ENCODE data around the gene RNF213. TPM values are rescaled to one million over a fixed set of nuclear protein-coding genes. Genes with fewer than 3 reads are reported as not detected.

Gene RNF213
- total RNA-seq, 4 donors from 2014 or later, result 113 to 174 (median 159) TPM

DNA sequence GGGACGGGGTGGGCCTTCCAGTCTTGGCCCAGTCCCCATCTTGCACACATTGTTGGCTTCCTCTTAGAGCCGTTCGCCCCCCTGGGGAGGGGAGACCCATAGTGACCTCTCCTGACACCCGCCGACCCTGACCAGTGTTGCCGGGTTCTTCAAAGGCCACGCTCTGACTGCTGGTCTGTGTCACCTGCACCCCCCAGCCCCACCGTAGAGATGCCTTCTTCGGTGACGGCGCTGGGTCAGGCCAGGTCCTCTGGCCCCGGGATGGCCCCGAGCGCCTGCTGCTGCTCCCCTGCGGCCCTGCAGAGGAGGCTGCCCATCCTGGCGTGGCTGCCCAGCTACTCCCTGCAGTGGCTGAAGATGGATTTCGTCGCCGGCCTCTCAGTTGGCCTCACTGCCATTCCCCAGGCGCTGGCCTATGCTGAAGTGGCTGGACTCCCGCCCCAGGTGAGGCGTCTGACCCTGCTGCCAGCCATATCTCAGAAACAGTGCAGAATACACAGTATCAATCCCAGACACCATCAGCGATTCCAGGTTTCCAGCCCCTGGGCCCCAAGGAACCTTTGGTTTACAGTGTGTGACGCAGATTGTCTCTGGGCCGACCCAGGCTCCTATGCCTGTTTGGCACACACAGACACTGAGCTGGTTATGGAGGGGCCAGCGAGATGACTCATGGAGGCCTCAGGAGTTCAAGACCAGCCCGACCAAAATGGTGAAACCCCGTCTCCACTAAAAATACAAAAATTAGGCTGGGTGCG lies 39.1 kb upstream of the RNF213 start:
- no peaks in the 10 kb centered on the region for H3K27me3 ChIP-seq
- intact Hi-C loops (cut with DNase I; ENCODE audit: low total_unique reads), result no loop called here
- peak overlapping the region in 3 of 4 donors; percentile 88 to 94 (median 88) for H3K4me3 ChIP-seq
- WGBS, 2 donors (ENCODE audit: low coverage in 1 of 2), result 77% methylated on average over 26 of the region's 29 CpGs; no CpG with 5 or more reads in 1 of the 2 donors
- in situ Hi-C loops (cut with MboI; ENCODE audit: low pct_ligation_motif_present in 1 of 4, low pct_unique_long_range_greater_than_20kb in 1 of 4, low sequenced_read_pairs in 3 of 4), result no loop called here
- peak overlapping the region in 1 of 4 donors; percentile 89 for H3K27ac ChIP-seq
- no peak for TF ChIP-seq EP300 (IDR thresholded peaks at IDR 0.05; ENCODE audit: low read depth)
- TF ChIP-seq POLR2A (IDR thresholded peaks at IDR 0.05), result no peak
- TF ChIP-seq, protein P1, sequence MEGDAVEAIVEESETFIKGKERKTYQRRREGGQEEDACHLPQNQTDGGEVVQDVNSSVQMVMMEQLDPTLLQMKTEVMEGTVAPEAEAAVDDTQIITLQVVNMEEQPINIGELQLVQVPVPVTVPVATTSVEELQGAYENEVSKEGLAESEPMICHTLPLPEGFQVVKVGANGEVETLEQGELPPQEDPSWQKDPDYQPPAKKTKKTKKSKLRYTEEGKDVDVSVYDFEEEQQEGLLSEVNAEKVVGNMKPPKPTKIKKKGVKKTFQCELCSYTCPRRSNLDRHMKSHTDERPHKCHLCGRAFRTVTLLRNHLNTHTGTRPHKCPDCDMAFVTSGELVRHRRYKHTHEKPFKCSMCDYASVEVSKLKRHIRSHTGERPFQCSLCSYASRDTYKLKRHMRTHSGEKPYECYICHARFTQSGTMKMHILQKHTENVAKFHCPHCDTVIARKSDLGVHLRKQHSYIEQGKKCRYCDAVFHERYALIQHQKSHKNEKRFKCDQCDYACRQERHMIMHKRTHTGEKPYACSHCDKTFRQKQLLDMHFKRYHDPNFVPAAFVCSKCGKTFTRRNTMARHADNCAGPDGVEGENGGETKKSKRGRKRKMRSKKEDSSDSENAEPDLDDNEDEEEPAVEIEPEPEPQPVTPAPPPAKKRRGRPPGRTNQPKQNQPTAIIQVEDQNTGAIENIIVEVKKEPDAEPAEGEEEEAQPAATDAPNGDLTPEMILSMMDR (IDR thresholded peaks at IDR 0.05), result no peak
- TF ChIP-seq POLR2AphosphoS5 (IDR thresholded peaks at IDR 0.05), result no peak
- H3K9me3 ChIP-seq, result no peaks in the 10 kb centered on the region
- no peaks in the 10 kb centered on the region for H3K36me3 ChIP-seq
- peaks cover 3 to 27% (median 20%) of the 10 kb centered on the region in 4 donors for H3K4me1 ChIP-seq
- DNase-seq, result no peak

DNA sequence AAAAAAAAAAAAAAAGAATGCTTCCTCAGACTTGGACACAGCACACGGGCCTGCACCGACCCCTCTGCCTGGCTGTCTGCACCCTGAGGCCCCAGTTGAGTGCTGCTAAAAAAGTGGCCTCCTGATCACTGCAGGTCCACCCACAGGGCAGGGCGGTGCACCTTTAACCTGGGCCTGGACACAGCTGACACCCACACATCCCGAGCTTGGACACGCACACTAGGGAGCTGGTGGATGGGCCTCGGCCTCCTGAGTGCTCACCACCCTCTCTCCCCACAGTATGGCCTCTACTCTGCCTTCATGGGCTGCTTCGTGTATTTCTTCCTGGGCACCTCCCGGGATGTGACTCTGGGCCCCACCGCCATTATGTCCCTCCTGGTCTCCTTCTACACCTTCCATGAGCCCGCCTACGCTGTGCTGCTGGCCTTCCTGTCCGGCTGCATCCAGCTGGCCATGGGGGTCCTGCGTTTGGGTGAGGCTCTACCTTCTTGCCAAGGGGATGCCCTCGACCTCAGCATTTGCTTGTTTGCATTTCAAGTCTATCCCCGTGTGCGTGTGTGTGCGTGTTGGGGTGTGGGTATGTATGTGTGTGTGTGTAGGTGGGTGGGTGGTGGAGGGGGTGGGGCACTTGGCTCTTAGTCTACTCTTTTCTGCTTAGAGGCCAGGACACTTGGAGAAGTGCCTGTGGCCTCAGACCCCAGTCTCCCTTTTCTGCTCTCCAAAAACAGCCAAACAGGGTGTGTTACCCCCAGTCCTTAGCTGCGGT lies 38.1 kb upstream of the RNF213 start:
- DNase-seq, result no peak

DNA sequence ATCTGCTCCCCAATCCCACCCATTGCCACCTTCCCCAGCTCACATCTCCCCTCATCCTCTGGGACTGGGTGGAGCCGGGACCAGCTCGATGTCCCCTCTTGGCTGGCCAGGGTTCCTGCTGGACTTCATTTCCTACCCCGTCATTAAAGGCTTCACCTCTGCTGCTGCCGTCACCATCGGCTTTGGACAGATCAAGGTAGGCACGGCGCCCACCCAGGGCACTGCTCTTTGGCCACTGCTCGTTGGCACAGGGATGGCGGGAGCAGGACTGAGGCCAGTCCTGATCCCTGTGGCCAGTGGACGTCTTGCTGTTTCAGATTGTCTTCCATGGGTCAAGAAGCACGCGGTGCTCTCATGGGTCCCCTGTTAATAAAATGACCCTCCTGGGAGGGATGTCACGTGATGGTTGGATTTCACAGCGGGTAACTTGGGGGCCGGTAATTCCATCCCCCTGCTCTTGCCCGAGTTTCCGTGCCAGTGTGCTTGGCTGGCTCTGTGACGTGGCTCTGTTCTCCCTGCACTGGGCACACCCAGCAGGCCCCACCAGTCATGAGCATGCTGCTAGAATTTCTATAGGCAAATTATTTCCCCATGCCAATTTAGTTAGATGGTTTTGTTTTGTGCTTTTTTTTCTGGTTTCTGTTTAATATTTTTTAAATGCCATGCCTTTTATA lies 37.4 kb upstream of the RNF213 start:
- DNase-seq, result no peak
- TF ChIP-seq, protein P1 (IDR thresholded peaks at IDR 0.05), result no peak
- no peak for TF ChIP-seq EP300 (IDR thresholded peaks at IDR 0.05; ENCODE audit: low read depth)
- intact Hi-C loops (cut with DNase I; ENCODE audit: low total_unique reads), result no loop called here
- no peaks in the 10 kb centered on the region for H3K36me3 ChIP-seq
- no peak overlapping the region for H3K4me3 ChIP-seq
- WGBS, 2 donors (ENCODE audit: low coverage in 1 of 2), result 91 to 100% methylated on average over 2 to 18 of the region's 18 CpGs
- H3K27me3 ChIP-seq, result no peaks in the 10 kb centered on the region
- no peak overlapping the region for H3K27ac ChIP-seq
- in situ Hi-C loops (cut with MboI; ENCODE audit: low pct_ligation_motif_present in 1 of 4, low pct_unique_long_range_greater_than_20kb in 1 of 4, low sequenced_read_pairs in 3 of 4), result no loop called here
- no peaks in the 10 kb centered on the region for H3K9me3 ChIP-seq
- H3K4me1 ChIP-seq, result peaks cover 3 to 26% (median 19%) of the 10 kb centered on the region in 4 donors

More for the DNA sequence above, 38.1 kb upstream of the RNF213 start:
- WGBS, 2 donors (ENCODE audit: low coverage in 1 of 2), result 91 to 97% methylated on average over 11 to 18 of the region's 18 CpGs
- Histone ChIP-seq H3K9me3 (no peaks in the 10 kb centered on the region), H3K4me1 (peaks cover 3 to 27% (median 20%) of the 10 kb centered on the region in 4 donors), H3K36me3 (no peaks in the 10 kb centered on the region), H3K4me3 (no peak overlapping the region), H3K27ac (no peak overlapping the region), H3K27me3 (no peaks in the 10 kb centered on the region)
- TF ChIP-seq, protein P1 (IDR thresholded peaks at IDR 0.05), result no peak
- in situ Hi-C loops (cut with MboI; ENCODE audit: low pct_ligation_motif_present in 1 of 4, low pct_unique_long_range_greater_than_20kb in 1 of 4, low sequenced_read_pairs in 3 of 4) (no loop called here), intact Hi-C loops (cut with DNase I; ENCODE audit: low total_unique reads) (no loop called here)

DNA sequence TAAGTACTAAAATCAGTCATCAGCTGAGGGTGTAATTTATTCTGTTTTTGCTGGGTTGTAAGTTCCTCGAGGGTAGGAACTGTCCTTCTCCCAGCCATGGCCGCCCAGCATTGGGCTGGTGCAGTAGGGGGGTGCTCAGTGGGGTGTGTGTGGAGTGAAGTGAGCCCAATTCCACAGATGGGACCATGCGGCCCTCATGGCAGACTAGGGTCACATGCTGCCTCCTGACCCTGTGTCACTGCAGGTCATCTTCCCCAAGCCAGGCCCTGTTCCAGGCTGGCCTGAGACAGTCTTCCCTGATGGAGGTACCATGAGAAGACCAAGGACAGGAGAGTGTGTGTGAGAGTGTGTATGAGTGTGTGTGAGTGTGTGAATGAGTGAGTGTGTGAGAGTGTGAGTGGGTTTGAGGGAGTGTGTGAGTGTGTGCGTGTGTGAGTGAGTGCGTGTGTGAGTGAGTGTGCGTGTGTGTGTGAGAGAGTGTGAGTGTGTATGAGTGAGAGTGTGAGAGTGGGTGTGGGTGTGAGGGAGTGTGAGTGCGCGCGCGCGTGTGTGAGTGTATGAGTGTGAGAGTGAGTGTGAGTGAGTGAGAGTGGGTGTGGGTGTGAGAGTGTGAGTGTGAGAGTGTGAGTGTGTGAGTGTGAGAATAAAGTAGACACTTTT lies 36.7 kb upstream of the RNF213 start:
- Histone ChIP-seq H3K36me3 (no peaks in the 10 kb centered on the region), H3K27me3 (no peaks in the 10 kb centered on the region), H3K4me1 (peaks cover 0 to 21% (median 16%) of the 10 kb centered on the region in 4 donors), H3K9me3 (no peaks in the 10 kb centered on the region), H3K4me3 (no peak overlapping the region), H3K27ac (no peak overlapping the region)
- intact Hi-C loops (cut with DNase I; ENCODE audit: low total_unique reads), result no loop called here
- DNase-seq, result no peak
- in situ Hi-C loops (cut with MboI; ENCODE audit: low pct_ligation_motif_present in 1 of 4, low pct_unique_long_range_greater_than_20kb in 1 of 4, low sequenced_read_pairs in 3 of 4), result no loop called here
- no peak for TF ChIP-seq POLR2AphosphoS5 (IDR thresholded peaks at IDR 0.05)
- TF ChIP-seq, protein P1 (IDR thresholded peaks at IDR 0.05), result no peak
- no peak for TF ChIP-seq EP300 (IDR thresholded peaks at IDR 0.05; ENCODE audit: low read depth)
- TF ChIP-seq POLR2A (IDR thresholded peaks at IDR 0.05), result no peak
- 89 to 91% methylated on average over 9 to 11 of the region's 11 CpGs for WGBS, 2 donors (ENCODE audit: low coverage in 1 of 2)
